Lower lobe of right lung (tissue), 2 donors: ENCODE measurements around the gene BCDIN3D. TPM values are rescaled to one million over a fixed set of nuclear protein-coding genes. Genes with fewer than 3 reads are reported as not detected.
A peak's percentile ranks its signal among the peaks of the same experiment; 100 is the strongest.

Experiments used
- ATAC-seq, 2 donors: fragments of 200-7000 bp; cut with Tn5 transposase; one replicate each; pipeline ENCODE4 v1.9.1; 2020 to 2022; ENCODE audit warnings: mild to moderate bottlenecking in 2 of 2, moderate library complexity in 2 of 2
- DNase-seq: peaks from one replicate; pipeline ENCODE4 v3.0.0-alpha.2; 2020
- H3K27ac ChIP-seq: fragments of 200-600 bp; one replicate; pipeline ENCODE4 v1.8.0; 2022
- H3K27me3 ChIP-seq: fragments of 200-600 bp; one replicate; pipeline ENCODE4 v1.8.0; 2022; ENCODE audit warnings: low read depth
- H3K36me3 ChIP-seq: fragments of 200-600 bp; one replicate; pipeline ENCODE4 v1.8.0; 2022; ENCODE audit warnings: mild to moderate bottlenecking
- H3K4me1 ChIP-seq: fragments of 200-600 bp; one replicate; pipeline ENCODE4 v1.8.0; 2022
- H3K4me3 ChIP-seq: fragments of 200-600 bp; one replicate; pipeline ENCODE4 v1.8.0; 2022; ENCODE audit warnings: mild to moderate bottlenecking
- H3K9me3 ChIP-seq: fragments of 200-600 bp; one replicate; pipeline ENCODE4 v1.8.0; 2022
- intact Hi-C: fragments of 100-400 bp; cut with DNase I; formaldehyde crosslinking; loops from one replicate; pipeline ENCODE4 v1.11.0; 2022
- total RNA-seq: library from RNA; stranded (reverse); fragmentation: NEBNext Ultra II Directional; extraction: Animal tissue kit (Norgen Biotek cat#: 25700); gene quantifications from one replicate; pipeline ENCODE4 v1.2.1, GENCODE V29; 2021
- TF ChIP-seq, protein P1 (sequence below): fragments of 200-600 bp; IDR thresholded peaks from one replicate; pipeline ENCODE4 v1.8.0; 2022; ENCODE audit warnings: antibody characterized with exemption, mild to moderate bottlenecking
- donor health status: DM: no; HTN: yes; CAD: no; lungs with severe emphysema.

BCDIN3D gene
- total RNA-seq, 1 donor from 2014 or later = 5.1 TPM

DNA sequence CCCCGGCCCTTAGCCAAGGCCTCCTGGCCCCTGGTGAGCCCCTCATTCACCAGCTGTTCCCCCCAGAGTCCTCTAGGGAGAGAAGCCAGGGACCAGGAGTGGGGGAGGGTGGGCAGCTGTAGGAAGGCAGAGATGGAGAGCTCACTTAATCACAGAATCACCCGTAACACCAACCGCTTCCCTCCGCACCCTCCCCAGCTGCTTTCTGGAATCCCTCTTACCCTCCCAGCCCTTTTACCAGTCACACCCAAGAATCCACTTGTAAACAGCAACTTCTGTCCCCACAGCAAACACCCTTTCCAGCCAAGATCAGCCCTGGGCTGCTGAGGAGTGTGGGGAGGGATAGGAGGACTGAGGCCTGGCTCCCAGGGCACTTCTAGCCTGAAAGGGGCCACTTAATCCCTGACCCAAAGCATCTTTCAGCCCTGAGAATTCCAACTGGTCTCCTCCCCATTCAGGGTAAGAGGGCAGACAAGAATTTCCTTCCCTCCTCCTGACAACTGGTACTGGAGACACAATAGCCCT lies 33.5 kb downstream of the BCDIN3D start:
- Histone ChIP-seq H3K27ac (peak overlapping the region; percentile 81), H3K36me3 (peaks cover 23% of the 10 kb centered on the region), H3K27me3 (no peaks in the 10 kb centered on the region), H3K4me1 (peaks cover 29% of the 10 kb centered on the region), H3K9me3 (no peaks in the 10 kb centered on the region), H3K4me3 (peak overlapping the region; percentile 7)
- DNase-seq (peak; percentile 66), ATAC-seq (peak; percentile 94 to 95)
- TF ChIP-seq, protein P1, sequence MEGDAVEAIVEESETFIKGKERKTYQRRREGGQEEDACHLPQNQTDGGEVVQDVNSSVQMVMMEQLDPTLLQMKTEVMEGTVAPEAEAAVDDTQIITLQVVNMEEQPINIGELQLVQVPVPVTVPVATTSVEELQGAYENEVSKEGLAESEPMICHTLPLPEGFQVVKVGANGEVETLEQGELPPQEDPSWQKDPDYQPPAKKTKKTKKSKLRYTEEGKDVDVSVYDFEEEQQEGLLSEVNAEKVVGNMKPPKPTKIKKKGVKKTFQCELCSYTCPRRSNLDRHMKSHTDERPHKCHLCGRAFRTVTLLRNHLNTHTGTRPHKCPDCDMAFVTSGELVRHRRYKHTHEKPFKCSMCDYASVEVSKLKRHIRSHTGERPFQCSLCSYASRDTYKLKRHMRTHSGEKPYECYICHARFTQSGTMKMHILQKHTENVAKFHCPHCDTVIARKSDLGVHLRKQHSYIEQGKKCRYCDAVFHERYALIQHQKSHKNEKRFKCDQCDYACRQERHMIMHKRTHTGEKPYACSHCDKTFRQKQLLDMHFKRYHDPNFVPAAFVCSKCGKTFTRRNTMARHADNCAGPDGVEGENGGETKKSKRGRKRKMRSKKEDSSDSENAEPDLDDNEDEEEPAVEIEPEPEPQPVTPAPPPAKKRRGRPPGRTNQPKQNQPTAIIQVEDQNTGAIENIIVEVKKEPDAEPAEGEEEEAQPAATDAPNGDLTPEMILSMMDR = no peak
- intact Hi-C loops = no loop called here

DNA sequence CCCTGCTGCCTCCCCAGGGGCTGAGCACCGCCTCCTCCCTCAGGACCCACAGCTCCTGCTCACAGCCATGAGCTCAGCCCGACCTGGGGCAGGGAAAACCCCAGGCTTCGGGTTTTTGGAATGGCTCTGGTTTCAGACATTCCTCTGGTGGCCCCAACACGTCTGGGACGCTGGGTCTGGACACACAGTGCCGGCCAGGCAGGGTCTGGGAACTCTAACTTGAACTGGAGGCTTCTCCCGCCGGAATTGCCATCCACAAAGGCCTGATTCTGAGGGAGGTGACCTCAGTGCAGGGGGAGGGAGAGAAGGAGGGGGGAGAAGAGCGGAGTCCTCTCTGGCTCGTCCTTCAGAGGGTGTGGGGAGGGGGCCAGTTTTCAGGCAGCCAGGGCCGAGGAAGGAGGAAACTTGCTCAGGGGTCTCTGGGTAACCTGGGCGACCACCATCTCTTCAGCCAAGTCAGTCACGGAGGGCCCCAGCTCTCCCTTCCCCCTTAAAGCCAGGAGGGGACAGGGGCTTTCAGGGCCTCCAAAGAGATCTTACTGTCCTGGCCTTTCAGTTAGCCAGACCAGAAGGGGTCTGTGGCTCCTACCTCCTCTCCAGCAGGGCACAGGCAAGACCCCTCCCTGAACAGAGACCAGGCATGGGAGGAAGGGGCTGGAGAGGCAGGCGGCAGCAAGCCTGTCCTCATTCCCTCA lies 34.1 kb downstream of the BCDIN3D start:
- ATAC-seq (peak; percentile 70 to 80), DNase-seq (no peak)
- TF ChIP-seq, protein P1 = no peak
- Histone ChIP-seq H3K4me3 (peak overlapping the region; percentile 7), H3K4me1 (peaks cover 29% of the 10 kb centered on the region), H3K27ac (peak overlapping the region; percentile 81), H3K36me3 (peaks cover 30% of the 10 kb centered on the region), H3K9me3 (no peaks in the 10 kb centered on the region), H3K27me3 (no peaks in the 10 kb centered on the region)
- intact Hi-C loops = no loop called here

DNA sequence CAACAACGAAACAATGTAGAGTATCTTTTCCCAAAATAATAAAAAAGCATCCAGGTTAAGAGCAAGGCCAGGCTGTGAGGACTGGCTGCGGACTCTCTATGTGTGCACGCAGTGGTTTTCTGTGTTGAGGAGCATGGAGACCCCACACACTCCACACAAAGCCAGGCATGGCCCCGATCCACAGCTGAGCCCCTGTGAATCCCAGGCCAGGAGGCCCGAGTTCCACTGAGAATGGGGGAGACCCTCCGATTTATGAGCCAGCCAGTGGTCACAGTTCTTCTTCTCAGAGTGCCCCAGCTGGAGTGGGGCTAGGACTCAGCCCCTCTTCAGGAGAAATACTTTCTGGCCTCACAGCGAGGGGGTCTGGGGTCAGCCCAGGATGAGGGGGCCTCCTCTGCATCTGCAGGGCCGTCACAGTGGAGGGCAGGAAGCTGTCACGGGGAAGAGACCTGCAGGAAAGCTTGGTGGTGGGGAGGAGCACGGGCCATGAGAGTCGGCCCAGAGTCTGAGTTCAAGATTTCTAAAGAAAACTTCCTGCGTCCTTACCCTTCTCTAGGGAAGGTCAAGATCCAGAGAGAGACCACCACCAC lies 34.8 kb downstream of the BCDIN3D start:
- Histone ChIP-seq H3K9me3 (no peaks in the 10 kb centered on the region), H3K4me3 (no peak overlapping the region), H3K36me3 (peaks cover 37% of the 10 kb centered on the region), H3K27ac (peak overlapping the region; percentile 81), H3K4me1 (peaks cover 29% of the 10 kb centered on the region), H3K27me3 (no peaks in the 10 kb centered on the region)
- ATAC-seq (no peak), DNase-seq (no peak)
- TF ChIP-seq, protein P1 = no peak
- intact Hi-C loops = no loop called here

DNA sequence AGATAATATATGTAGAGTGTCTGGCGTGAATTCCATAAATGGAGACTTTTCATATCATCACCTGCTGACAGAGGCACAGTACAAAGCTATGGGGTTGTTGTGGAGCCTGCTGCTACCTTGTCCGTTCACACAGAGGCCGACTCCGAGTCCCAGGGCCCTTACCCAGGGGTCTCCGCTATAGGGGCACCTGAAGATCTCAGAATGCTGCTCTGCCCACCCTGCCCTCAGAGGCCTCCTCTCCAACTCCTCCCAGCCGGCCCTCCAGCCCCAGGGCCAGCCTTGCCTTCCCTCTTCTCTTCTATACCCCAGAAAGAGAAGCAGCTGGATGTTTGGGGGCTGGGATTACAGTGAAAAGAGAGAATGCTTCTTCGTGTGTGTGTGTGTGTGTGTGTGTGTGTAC lies 36.0 kb downstream of the BCDIN3D start:
- Histone ChIP-seq H3K9me3 (no peaks in the 10 kb centered on the region), H3K36me3 (peaks cover 49% of the 10 kb centered on the region), H3K27ac (no peak overlapping the region), H3K27me3 (no peaks in the 10 kb centered on the region), H3K4me3 (no peak overlapping the region), H3K4me1 (peaks cover 29% of the 10 kb centered on the region)
- TF ChIP-seq, protein P1 = no peak
- no peak for ATAC-seq
- no peak for DNase-seq
- intact Hi-C loops = no loop called here

DNA sequence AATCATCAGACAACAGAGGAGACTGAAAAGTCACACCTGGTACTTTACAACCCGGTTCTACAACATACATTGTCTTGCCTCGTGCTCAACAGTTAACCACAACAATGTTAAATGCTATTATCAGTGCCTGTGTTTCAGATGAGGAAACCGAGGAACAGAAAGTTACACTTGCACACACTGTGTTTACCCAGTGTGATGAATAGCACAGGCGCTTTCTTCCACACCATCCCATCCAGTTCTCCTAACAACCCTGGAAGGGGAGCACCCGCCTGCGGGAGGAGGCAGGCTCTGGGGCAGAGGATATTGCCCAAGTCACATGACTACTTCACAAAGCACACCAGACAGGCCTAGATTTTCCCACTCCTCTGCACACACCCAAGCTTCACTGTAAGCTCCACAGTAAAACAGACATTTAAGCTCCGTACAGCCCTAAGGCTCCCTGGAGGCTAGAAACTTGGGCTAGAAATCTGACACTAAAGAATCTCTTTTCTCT lies 36.5 kb downstream of the BCDIN3D start:
- TF ChIP-seq, protein P1 = no peak
- DNase-seq (no peak), ATAC-seq (no peak)
- Histone ChIP-seq H3K27me3 (no peaks in the 10 kb centered on the region), H3K27ac (no peak overlapping the region), H3K4me3 (no peak overlapping the region), H3K36me3 (peaks cover 54% of the 10 kb centered on the region), H3K4me1 (peaks cover 29% of the 10 kb centered on the region), H3K9me3 (no peaks in the 10 kb centered on the region)
- intact Hi-C loops = no loop called here
